Iris pigment epithelial cell (primary cell): Measurements from ENCODE around the gene OR7A10.

Experiments
- DNase-seq: peaks from one replicate; pipeline ENCODE4 v3.0.0-alpha.2; 2011; ENCODE audit warnings: low read depth

OR7A10 gene

GRCh38 chr19:14848822-14849221 lies at the start of gene OR7A10:
OR7A10 (minus strand) TSS chr19:14848922; CDS start chr19:14841877, 7,045 bp downstream.
- DNase-seq = no peak

- DNase-seq = no peak
These were observed 42.1 kb upstream of the OR7A10 start for GRCh38 chr19:14890643-14891379.

GRCh38 chr19:14889994-14890642 lies 41.4 kb upstream of the OR7A10 start:
- no peak for DNase-seq

- no peak for DNase-seq
These were observed 37.3 kb upstream of the OR7A10 start, which contains the start of gene OR7A17 for GRCh38 chr19:14886032-14886431. OR7A17 (minus strand) TSS chr19:14886132; CDS start chr19:14881355, 4,777 bp downstream.

- DNase-seq = peak; percentile 25
These were observed 23.0 kb upstream of the OR7A10 start for GRCh38 chr19:14871619-14872230.

- no peak for DNase-seq
These were observed 19.8 kb upstream of the OR7A10 start for GRCh38 chr19:14868497-14868896.

GRCh38 chr19:14843578-14843977 lies 5.1 kb downstream of the OR7A10 start:
- peak; percentile 7 for DNase-seq

GRCh38 chr19:14843169-14843568 lies 5.6 kb downstream of the OR7A10 start:
- no peak for DNase-seq

GRCh38 chr19:14840206-14840605 lies 8.5 kb downstream of the OR7A10 start:
- peak; percentile 17 for DNase-seq

- no peak for DNase-seq
These were observed 11.3 kb downstream of the OR7A10 start for GRCh38 chr19:14837391-14837790.

- peak; percentile 7 for DNase-seq
These were observed 13.7 kb downstream of the OR7A10 start, which contains the start of the genes OR7A5 and OR7C1 for GRCh38 chr19:14835011-14835410. OR7A5 (minus strand) TSS chr19:14835185; CDS start chr19:14828241, 6,944 bp downstream. OR7C1 (minus strand) TSS chr19:14835185; CDS start chr19:14800136, 35,049 bp downstream.

- DNase-seq = peak; percentile 0
These were observed 18.0 kb downstream of the OR7A10 start for GRCh38 chr19:14830702-14831101.

GRCh38 chr19:14826006-14826405 lies 22.7 kb downstream of the OR7A10 start:
- no peak for DNase-seq

GRCh38 chr19:14821937-14822336 lies 26.8 kb downstream of the OR7A10 start:
- DNase-seq = no peak

- no peak for DNase-seq
These were observed 30.1 kb downstream of the OR7A10 start for GRCh38 chr19:14818588-14818987.

- no peak for DNase-seq
These were observed 31.7 kb downstream of the OR7A10 start for GRCh38 chr19:14817052-14817451.

GRCh38 chr19:14814982-14815652 lies 33.6 kb downstream of the OR7A10 start:
- DNase-seq = no peak

- DNase-seq = no peak
These were observed 39.3 kb downstream of the OR7A10 start for GRCh38 chr19:14809272-14810057.

GRCh38 chr19:14804765-14805164 lies 44.0 kb downstream of the OR7A10 start:
- peak; percentile 17 for DNase-seq

GRCh38 chr19:14798760-14799159 lies 50.0 kb downstream of the OR7A10 start:
- no peak for DNase-seq

- DNase-seq = no peak
These were observed 52.7 kb downstream of the OR7A10 start for GRCh38 chr19:14796021-14796420.
